PC-3 (cell line): ENCODE data around the gene SAMD8. TPM values are rescaled to one million over a fixed set of nuclear protein-coding genes. Genes with fewer than 3 reads are reported as not detected.

Experiments
- ATAC-seq: fragments of 200-7000 bp; cut with Tn5 transposase; 2 replicates; pipeline ENCODE4 v1.9.1; 2020; ENCODE audit warnings: mild to moderate bottlenecking, moderate library complexity
- BruUV-seq: library from RNA; stranded (reverse); fragments of 400-500 nt; replicated peaks from 2 replicates; lab custom pipeline; 2021; lab: Mats Ljungman, UMichigan
- CTCF ChIA-PET: fragments of 300-600 bp; sonication (Branson Sonifier 250); formaldehyde crosslinking; loops from one replicate; lab custom pipeline; 2022; ENCODE audit warnings: antibody characterized with exemption; lab: Charles Lee
- POLR2A ChIA-PET: fragments of 300-600 bp; sonication (Branson Sonifier 250); formaldehyde crosslinking; loops from one replicate; lab custom pipeline; 2022; ENCODE audit warnings: antibody characterized with exemption; ENCODE audit not compliant: unreplicated experiment; lab: Charles Lee
- DNase-seq: peaks from one replicate; pipeline ENCODE4 v3.0.0-alpha.2; 2015
- H2AFZ ChIP-seq: fragments of 300-600 bp; sonication (generic); 2 replicates; pipeline ENCODE4 v1.6.0; 2016; ENCODE audit warnings: antibody characterized with exemption, low read length
- H3F3A ChIP-seq: fragments of 300-600 bp; sonication (generic); one replicate; pipeline ENCODE4 v1.6.0; 2017; ENCODE audit warnings: antibody characterized with exemption, low read length, control low read depth, mild to moderate bottlenecking; ENCODE audit not compliant: unreplicated experiment
- H3K27ac ChIP-seq: fragments of 300-600 bp; sonication (generic); 2 replicates; pipeline ENCODE4 v1.5.1; 2016; ENCODE audit warnings: mild to moderate bottlenecking, low read length
- H3K27me3 ChIP-seq: fragments of 300-600 bp; sonication (generic); 2 replicates; pipeline ENCODE4 v1.6.1; 2016; ENCODE audit warnings: low read length, mixed read lengths
- H3K36me3 ChIP-seq: fragments of 300-600 bp; sonication (generic); 2 replicates; pipeline ENCODE4 v1.6.1; 2016; ENCODE audit warnings: low read depth, mixed run types, low read length, mixed read lengths
- H3K4me1 ChIP-seq: fragments of 300-600 bp; sonication (generic); 2 replicates; pipeline ENCODE4 v1.5.1; 2016; ENCODE audit warnings: low read length; ENCODE audit not compliant: insufficient read depth
- H3K4me2 ChIP-seq: fragments of 300-600 bp; sonication (generic); 2 replicates; pipeline ENCODE4 v1.6.0; 2016; ENCODE audit warnings: low read length
- H3K4me3 ChIP-seq: fragments of 300-600 bp; sonication (generic); 2 replicates; pipeline ENCODE4 v1.5.1; 2016; ENCODE audit warnings: mild to moderate bottlenecking, low read length, mixed read lengths
- H3K79me2 ChIP-seq: fragments of 300-600 bp; sonication (generic); 2 replicates; pipeline ENCODE4 v1.6.1; 2017; ENCODE audit warnings: low read length, mixed read lengths
- H3K9ac ChIP-seq: fragments of 300-600 bp; sonication (generic); 2 replicates; pipeline ENCODE4 v1.6.0; 2016; ENCODE audit warnings: mild to moderate bottlenecking, low read length
- H3K9me2 ChIP-seq: fragments of 300-600 bp; sonication (generic); replicated peaks from 2 replicates; pipeline ENCODE4 v1.6.1; 2016; ENCODE audit warnings: mixed run types, low read length, mixed read lengths
- H3K9me3 ChIP-seq: fragments of 300-600 bp; sonication (generic); 2 replicates; pipeline ENCODE4 v1.6.1; 2016; ENCODE audit warnings: low read length, mixed read lengths
- H4K20me1 ChIP-seq: fragments of 300-600 bp; sonication (generic); 2 replicates; pipeline ENCODE4 v1.6.1; 2016; ENCODE audit warnings: low read length, mixed read lengths
- EZH2 ChIP-seq: fragments of 300-600 bp; sonication (generic); IDR thresholded peaks from one replicate; pipeline ENCODE4 v1.6.1; 2017; ENCODE audit warnings: antibody characterized with exemption, mild to moderate bottlenecking, low read length; ENCODE audit not compliant: unreplicated experiment
- EZH2phosphoT487 ChIP-seq: fragments of 300-600 bp; sonication (generic); IDR thresholded peaks from 2 replicates; pipeline ENCODE4 v1.6.1; 2018; ENCODE audit warnings: mild to moderate bottlenecking, antibody characterized with exemption, low read length, borderline replicate concordance
- intact Hi-C: fragments of 100-400 bp; cut with micrococcal nuclease; formaldehyde crosslinking; loops from 2 replicates; pipeline ENCODE4 v1.9.0; 2023
- total RNA-seq: library from RNA; depleted of rRNA; stranded (reverse); fragments of >200 nt; gene quantifications from 2 replicates; pipeline ENCODE4 v1.2.3, GENCODE V29; 2014
- TF ChIP-seq, protein P1 (sequence below): fragments of 300-600 bp; sonication (generic); conservative IDR thresholded peaks from 2 replicates; pipeline ENCODE4 v1.5.1; 2017; ENCODE audit warnings: antibody characterized with exemption, low read depth, mild to moderate bottlenecking, low read length

SAMD8 gene
- total RNA-seq, 1 experiment from 2014 or later, result 47.4 TPM

DNA sequence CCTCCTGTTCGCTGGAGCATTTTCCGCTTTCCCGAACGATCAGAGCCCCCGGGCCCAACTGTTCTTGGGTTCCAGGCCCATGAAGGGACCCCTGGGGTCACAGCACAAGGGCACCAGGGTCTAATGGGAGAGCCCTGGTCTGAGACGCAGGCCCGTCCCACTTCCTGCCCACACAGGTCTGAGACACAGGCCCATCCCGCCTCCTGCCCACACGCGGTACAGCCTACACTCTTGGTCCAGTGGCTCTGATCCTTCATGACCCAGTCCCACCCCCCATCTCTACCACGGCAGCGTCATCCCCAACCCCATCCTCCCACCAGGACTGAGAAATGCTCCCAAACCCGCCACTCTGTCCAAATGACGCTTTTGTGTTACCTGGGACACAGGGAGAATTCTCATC is 38.7 kb upstream of the SAMD8 start:
- CTCF ChIA-PET, result no interaction called here
- intact Hi-C loops, result no loop called here
- no peaks in the 10 kb centered on the region for H3F3A ChIP-seq

DNA sequence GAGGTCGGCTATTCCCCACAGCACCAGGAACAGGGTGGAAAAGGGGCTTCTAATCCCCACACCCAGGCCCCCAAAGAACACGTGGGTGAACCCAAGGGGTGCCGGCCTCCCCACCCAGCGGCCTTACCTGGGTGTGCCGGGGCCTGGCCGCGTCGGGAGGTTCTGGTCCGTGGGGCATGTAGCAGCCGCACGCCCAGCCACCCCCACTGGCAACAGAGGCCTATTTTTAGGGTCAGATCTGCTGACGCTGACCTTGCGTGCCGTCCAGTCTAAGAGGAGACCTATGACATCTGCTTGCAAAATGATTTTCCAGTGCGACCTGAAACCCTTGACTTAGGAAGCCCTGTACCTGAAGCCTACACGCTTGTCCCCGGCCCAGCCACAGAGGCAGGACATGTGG is 38.0 kb upstream of the SAMD8 start:
- intact Hi-C loops, result no loop called here
- no peak overlapping the region for H3K4me3 ChIP-seq
- H3K79me2 ChIP-seq, result no peaks in the 10 kb centered on the region
- CTCF ChIA-PET, result no interaction called here
- H3F3A ChIP-seq, result no peaks in the 10 kb centered on the region
- POLR2A ChIA-PET, result no interaction called here
- TF ChIP-seq, protein P1, sequence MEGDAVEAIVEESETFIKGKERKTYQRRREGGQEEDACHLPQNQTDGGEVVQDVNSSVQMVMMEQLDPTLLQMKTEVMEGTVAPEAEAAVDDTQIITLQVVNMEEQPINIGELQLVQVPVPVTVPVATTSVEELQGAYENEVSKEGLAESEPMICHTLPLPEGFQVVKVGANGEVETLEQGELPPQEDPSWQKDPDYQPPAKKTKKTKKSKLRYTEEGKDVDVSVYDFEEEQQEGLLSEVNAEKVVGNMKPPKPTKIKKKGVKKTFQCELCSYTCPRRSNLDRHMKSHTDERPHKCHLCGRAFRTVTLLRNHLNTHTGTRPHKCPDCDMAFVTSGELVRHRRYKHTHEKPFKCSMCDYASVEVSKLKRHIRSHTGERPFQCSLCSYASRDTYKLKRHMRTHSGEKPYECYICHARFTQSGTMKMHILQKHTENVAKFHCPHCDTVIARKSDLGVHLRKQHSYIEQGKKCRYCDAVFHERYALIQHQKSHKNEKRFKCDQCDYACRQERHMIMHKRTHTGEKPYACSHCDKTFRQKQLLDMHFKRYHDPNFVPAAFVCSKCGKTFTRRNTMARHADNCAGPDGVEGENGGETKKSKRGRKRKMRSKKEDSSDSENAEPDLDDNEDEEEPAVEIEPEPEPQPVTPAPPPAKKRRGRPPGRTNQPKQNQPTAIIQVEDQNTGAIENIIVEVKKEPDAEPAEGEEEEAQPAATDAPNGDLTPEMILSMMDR, result no peak
- TF ChIP-seq EZH2, result no peak
- no peak for TF ChIP-seq EZH2phosphoT487
- BruUV-seq, result no TSS peak
- H3K9ac ChIP-seq, result no peak overlapping the region
- H3K9me3 ChIP-seq, result no peaks in the 10 kb centered on the region
- no peak overlapping the region for H3K27ac ChIP-seq
- H3K4me1 ChIP-seq, result no peaks in the 10 kb centered on the region
- ATAC-seq (no peak), DNase-seq (no peak)
- no peak overlapping the region for H2AFZ ChIP-seq
- no peaks in the 10 kb centered on the region for H3K9me2 ChIP-seq
- no peak overlapping the region for H3K4me2 ChIP-seq
- H3K36me3 ChIP-seq, result no peaks in the 10 kb centered on the region
- no peaks in the 10 kb centered on the region for H4K20me1 ChIP-seq
- H3K27me3 ChIP-seq, result no peaks in the 10 kb centered on the region

More for the DNA sequence above, 38.7 kb upstream of the SAMD8 start:
- Histone ChIP-seq H3K9me3 (no peaks in the 10 kb centered on the region), H2AFZ (no peak overlapping the region), H3K4me1 (no peaks in the 10 kb centered on the region), H3K9ac (no peak overlapping the region), H3K79me2 (no peaks in the 10 kb centered on the region), H3K4me2 (no peak overlapping the region), H3K36me3 (no peaks in the 10 kb centered on the region), H3K27me3 (no peaks in the 10 kb centered on the region), H3K9me2 (no peaks in the 10 kb centered on the region), H3K27ac (no peak overlapping the region), H3K4me3 (no peak overlapping the region), H4K20me1 (no peaks in the 10 kb centered on the region)
- ATAC-seq, result no peak
- TF ChIP-seq, protein P1, result no peak
- TF ChIP-seq EZH2, result no peak
- no TSS peak for BruUV-seq
- POLR2A ChIA-PET, result interaction anchor here (0.6 kb wide), 1 partner anchor 13 kb away, joined by 3 read pairs; no protein-coding TSS in a partner anchor
- DNase-seq, result no peak

DNA sequence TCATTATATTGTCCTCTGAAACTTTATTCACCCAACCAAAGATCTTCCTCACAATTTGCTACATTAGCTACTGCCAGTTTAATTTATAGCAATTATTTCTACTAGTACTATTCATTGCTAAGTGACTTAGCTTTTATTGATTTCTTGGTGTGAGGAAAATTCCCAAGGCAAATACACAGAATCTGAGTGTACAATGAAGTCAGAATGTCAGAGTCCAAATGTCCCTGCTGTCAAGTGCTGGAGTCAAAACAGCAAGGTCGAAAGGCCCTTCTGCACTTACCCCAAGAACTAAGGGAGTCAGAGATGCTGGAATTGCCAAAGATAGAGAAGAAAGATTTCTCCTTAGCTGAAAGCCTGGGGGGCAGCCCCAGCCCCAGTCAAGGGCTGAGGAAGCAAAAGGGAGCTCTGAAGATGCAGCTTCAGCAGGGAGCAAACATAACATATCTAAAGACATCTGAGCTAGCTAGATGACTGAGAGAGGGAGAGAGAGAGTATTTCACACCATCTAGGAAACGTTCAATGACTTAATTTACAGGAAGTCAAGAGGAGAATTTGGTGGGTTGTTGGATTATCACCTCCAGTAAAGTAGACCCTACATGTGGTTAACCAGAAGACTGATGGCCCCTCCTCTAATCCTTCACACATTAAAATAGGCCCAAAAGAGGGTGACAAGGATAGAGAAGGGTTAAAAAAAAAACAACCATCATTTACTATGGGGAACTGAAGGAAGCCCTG is 36.6 kb upstream of the SAMD8 start:
- TF ChIP-seq EZH2phosphoT487 (no peak), EZH2 (no peak)
- TF ChIP-seq, protein P1, result no peak
- Histone ChIP-seq H3K9ac (no peak overlapping the region), H3K4me3 (no peak overlapping the region), H3K27ac (no peak overlapping the region), H3K4me1 (no peaks in the 10 kb centered on the region), H3K79me2 (no peaks in the 10 kb centered on the region), H3K27me3 (no peaks in the 10 kb centered on the region), H3F3A (no peaks in the 10 kb centered on the region), H3K9me3 (no peaks in the 10 kb centered on the region), H4K20me1 (no peaks in the 10 kb centered on the region), H3K4me2 (no peak overlapping the region), H2AFZ (no peak overlapping the region), H3K9me2 (no peaks in the 10 kb centered on the region), H3K36me3 (no peaks in the 10 kb centered on the region)
- POLR2A ChIA-PET, result no interaction called here
- intact Hi-C loops, result no loop called here
- CTCF ChIA-PET, result no interaction called here
- DNase-seq (no peak), ATAC-seq (no peak; the same call in 1 of the 2 replicates)
- BruUV-seq, result no TSS peak
